NCI-H2196 treated with DMSO at 0.1 percent for 48 hours (cell line): Measurements from ENCODE around the gene SYDE1.

ENCODE experiments used
- DNase-seq: peaks from one replicate; lab custom pipeline; 2025; ENCODE audit not compliant: unreplicated experiment; lab: John Stamatoyannopoulos, UW

Gene SYDE1

GRCh38 chr19:15108145-15108844, 1.1 kb downstream of the SYDE1 start:
- no peak for DNase-seq

GRCh38 chr19:15108845-15109767, 1.9 kb downstream of the SYDE1 start:
- no peak for DNase-seq

- no peak for DNase-seq
These were observed 2.7 kb downstream of the SYDE1 start for GRCh38 chr19:15109768-15110417.

GRCh38 chr19:15110418-15110815, 3.2 kb downstream of the SYDE1 start:
- no peak for DNase-seq

- no peak for DNase-seq
These were observed 4.6 kb downstream of the SYDE1 start for GRCh38 chr19:15111758-15112157.

- DNase-seq: no peak
These were observed 5.2 kb downstream of the SYDE1 start for GRCh38 chr19:15112385-15112784.

- DNase-seq: no peak
These were observed 6.3 kb downstream of the SYDE1 start for GRCh38 chr19:15113245-15114152.

- no peak for DNase-seq
These were observed 6.9 kb downstream of the SYDE1 start for GRCh38 chr19:15114153-15114540.

- DNase-seq: no peak
These were observed 7.9 kb downstream of the SYDE1 start for GRCh38 chr19:15115080-15115479.

- DNase-seq: no peak
These were observed 8.8 kb downstream of the SYDE1 start for GRCh38 chr19:15115762-15116615.

- DNase-seq: no peak
These were observed 9.7 kb downstream of the SYDE1 start for GRCh38 chr19:15116856-15117255.

GRCh38 chr19:15118248-15118647, 11.0 kb downstream of the SYDE1 start:
- no peak for DNase-seq

GRCh38 chr19:15118789-15119494, 11.7 kb downstream of the SYDE1 start:
- no peak for DNase-seq

GRCh38 chr19:15120135-15121026, 13.2 kb downstream of the SYDE1 start:
- no peak for DNase-seq

- no peak for DNase-seq
These were observed 15.3 kb downstream of the SYDE1 start for GRCh38 chr19:15122331-15123030.

- no peak for DNase-seq
These were observed 16.1 kb downstream of the SYDE1 start for GRCh38 chr19:15123031-15123890.

GRCh38 chr19:15123900-15124299, 16.7 kb downstream of the SYDE1 start:
- DNase-seq: peak; percentile 57
